Measurements from ENCODE around the gene EFNA2. TPM values are rescaled to one million over a fixed set of nuclear protein-coding genes. Genes with fewer than 3 reads are reported as not detected.

EFNA2 gene
- total and polyA plus RNA-seq, 2 of the 4 experiments (the other 2 are of a cell fraction), result not detected

DNA sequence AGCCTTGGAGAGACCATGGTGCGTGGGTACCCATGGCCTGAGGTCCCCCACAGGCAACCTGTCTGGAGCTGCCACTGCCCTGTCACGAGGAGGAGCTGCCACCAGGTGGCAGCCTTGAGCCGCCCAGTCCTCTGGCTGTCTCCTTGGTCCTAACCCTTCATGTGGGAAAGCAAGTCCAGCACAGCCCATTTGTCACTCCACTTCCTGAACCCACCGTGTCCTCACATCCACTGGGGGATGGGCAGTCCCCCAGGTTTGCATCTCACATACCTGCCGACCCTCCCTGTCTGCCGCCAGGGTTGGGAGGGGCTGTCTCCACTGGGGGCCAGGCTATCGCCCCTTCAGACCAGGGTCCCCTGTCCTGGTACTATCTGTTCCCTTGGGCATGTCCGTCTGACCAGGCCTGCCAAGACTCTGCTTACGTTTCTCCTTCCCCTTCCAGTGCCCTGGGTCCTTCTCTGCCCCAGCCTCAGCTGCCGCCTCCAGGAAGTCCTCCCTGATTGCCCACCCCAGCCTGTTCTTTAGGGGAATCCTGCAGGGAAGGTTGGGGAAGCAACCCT is 5.8 kb upstream of the EFNA2 start (continued):
- TF ChIP-seq, protein P1, sequence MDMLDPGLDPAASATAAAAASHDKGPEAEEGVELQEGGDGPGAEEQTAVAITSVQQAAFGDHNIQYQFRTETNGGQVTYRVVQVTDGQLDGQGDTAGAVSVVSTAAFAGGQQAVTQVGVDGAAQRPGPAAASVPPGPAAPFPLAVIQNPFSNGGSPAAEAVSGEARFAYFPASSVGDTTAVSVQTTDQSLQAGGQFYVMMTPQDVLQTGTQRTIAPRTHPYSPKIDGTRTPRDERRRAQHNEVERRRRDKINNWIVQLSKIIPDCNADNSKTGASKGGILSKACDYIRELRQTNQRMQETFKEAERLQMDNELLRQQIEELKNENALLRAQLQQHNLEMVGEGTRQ (IDR thresholded peaks at IDR 0.05; ENCODE audit: low read depth, low read length), result peak; percentile 45; the same call in 1 of the 2 replicates
- TF ChIP-seq RAD21 (IDR thresholded peaks at IDR 0.05; ENCODE audit: low read length) (peak; percentile 96), RFX5 (IDR thresholded peaks at IDR 0.05; ENCODE audit: low read depth, low read length) (no peak), MXI1 (IDR thresholded peaks at IDR 0.05; ENCODE audit: borderline replicate concordance, low read depth, low read length) (0 out of 2 replicates have a peak, but pooled peaks have one; percentile 49), BHLHE40 (IDR thresholded peaks at IDR 0.05; ENCODE audit: low read depth, low read length) (no peak), SMC3 (IDR thresholded peaks at IDR 0.05; ENCODE audit: low read depth, low read length) (peak; percentile 90), POLR2A (IDR thresholded peaks at IDR 0.05; ENCODE audit: low read depth, low read length) (0 out of 2 replicates have a peak, but pooled peaks have one; percentile 41)

Data from IMR-90 (cell line).